Panc1 (cell line): ENCODE results near the gene CSNK1E.

Experiments used
- CTCF ChIP-seq: fragments of 450-650 bp; IDR thresholded peaks from 2 replicates; pipeline ENCODE4 v1.5.1; 2017; ENCODE audit warnings: mild to moderate bottlenecking
- POLR2AphosphoS5 ChIP-seq: IDR thresholded peaks from 2 replicates; pipeline ENCODE4 v1.6.1; 2012; ENCODE audit warnings: mild to moderate bottlenecking, low read depth, low read length, moderate library complexity
- SIN3A ChIP-seq: IDR thresholded peaks from 2 replicates; pipeline ENCODE4 v1.6.1; 2012; ENCODE audit warnings: low read depth, mild to moderate bottlenecking, low read length, moderate library complexity, borderline replicate concordance; ENCODE audit not compliant: insufficient read depth
- TF ChIP-seq, protein P1 (sequence below), 2 experiments: IDR thresholded peaks; 2 replicates each; pipeline ENCODE4 v1.6.1; 2011 to 2012; ENCODE audit warnings: low read depth in 2 of 2, control low read depth in 1 of 2, low read length in 1 of 2, mild to moderate bottlenecking in 1 of 2, moderate library complexity in 1 of 2; ENCODE audit not compliant: insufficient read depth in 1 of 2

GRCh38 chr22:38269466-38269865 is 47.8 kb downstream of the CSNK1E start:
- TF ChIP-seq CTCF (no peak), POLR2AphosphoS5 (no peak), SIN3A (no peak)
- TF ChIP-seq, protein P1, sequence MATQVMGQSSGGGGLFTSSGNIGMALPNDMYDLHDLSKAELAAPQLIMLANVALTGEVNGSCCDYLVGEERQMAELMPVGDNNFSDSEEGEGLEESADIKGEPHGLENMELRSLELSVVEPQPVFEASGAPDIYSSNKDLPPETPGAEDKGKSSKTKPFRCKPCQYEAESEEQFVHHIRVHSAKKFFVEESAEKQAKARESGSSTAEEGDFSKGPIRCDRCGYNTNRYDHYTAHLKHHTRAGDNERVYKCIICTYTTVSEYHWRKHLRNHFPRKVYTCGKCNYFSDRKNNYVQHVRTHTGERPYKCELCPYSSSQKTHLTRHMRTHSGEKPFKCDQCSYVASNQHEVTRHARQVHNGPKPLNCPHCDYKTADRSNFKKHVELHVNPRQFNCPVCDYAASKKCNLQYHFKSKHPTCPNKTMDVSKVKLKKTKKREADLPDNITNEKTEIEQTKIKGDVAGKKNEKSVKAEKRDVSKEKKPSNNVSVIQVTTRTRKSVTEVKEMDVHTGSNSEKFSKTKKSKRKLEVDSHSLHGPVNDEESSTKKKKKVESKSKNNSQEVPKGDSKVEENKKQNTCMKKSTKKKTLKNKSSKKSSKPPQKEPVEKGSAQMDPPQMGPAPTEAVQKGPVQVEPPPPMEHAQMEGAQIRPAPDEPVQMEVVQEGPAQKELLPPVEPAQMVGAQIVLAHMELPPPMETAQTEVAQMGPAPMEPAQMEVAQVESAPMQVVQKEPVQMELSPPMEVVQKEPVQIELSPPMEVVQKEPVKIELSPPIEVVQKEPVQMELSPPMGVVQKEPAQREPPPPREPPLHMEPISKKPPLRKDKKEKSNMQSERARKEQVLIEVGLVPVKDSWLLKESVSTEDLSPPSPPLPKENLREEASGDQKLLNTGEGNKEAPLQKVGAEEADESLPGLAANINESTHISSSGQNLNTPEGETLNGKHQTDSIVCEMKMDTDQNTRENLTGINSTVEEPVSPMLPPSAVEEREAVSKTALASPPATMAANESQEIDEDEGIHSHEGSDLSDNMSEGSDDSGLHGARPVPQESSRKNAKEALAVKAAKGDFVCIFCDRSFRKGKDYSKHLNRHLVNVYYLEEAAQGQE (IDR thresholded peaks at IDR 0.05; ENCODE audit: insufficient read depth in 1 of 2, low read depth in 2 of 2, low read length in 1 of 2) = no peak
